ENCODE measurements around the gene CILP2. TPM values are rescaled to one million over a fixed set of nuclear protein-coding genes. Genes with fewer than 3 reads are reported as not detected.

Gene CILP2
- total RNA-seq, 1 experiment from 2014 or later = 2.0 TPM

DNA sequence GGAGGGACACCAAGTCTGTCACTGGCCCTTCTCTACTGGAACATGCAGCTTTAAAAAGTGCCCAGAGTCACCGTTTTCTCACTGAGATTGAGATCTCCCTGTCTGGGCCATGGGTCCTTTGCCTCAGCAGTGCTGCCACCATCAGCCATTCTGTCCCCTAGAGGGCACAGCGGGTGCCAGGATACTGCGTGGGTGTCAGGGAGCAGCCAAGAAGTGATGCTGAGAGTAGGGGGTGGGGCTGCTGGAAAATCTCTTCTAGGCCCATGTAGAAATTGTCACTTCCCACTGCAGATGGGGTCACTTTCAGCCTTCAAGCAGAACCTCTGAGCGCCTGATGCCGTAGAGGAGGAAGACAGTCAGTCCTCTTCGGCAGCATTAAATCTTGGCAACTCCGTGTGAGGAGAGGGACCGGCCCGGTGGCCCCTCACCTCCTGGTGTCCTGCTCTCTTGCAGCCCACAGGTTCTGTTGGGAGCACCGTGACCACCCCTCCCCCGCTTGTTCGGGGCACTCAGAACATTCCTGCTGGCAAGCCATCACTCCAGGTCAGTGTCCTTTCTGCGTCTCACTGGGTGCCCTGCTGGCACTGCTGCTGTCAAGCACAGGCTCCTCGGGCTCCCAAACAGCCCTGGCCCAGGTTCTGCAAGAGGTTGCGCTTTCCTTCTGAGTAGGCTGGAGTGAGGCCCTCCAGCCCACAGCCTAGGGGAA lies 44.1 kb upstream of the CILP2 start:
- no TSS peak for BruUV-seq (replicated peaks)
- DNase-seq = no peak
- H3K36me3 ChIP-seq (ENCODE audit: low read depth, low read length) = peaks cover 35% of the 10 kb centered on the region
- peaks cover 17% of the 10 kb centered on the region for H3K79me2 ChIP-seq (ENCODE audit: low read length)
- no peak overlapping the region for H2AFZ ChIP-seq (ENCODE audit: low read length)
- H3K4me1 ChIP-seq (ENCODE audit: insufficient read depth, low read length) = peaks cover 13% of the 10 kb centered on the region
- no peak overlapping the region for H3K4me3 ChIP-seq (ENCODE audit: low read length)
- H3K9ac ChIP-seq (ENCODE audit: low read length) = no peak overlapping the region
- no peaks in the 10 kb centered on the region for H3K9me2 ChIP-seq (replicated peaks; ENCODE audit: low read length)
- H4K20me1 ChIP-seq (ENCODE audit: low read length) = no peaks in the 10 kb centered on the region
- intact Hi-C loops (cut with micrococcal nuclease) = no loop called here
- ChIA-PET CTCF (no interaction called here), POLR2A (ENCODE audit: unreplicated experiment) (no interaction called here)
- H3K27me3 ChIP-seq (ENCODE audit: low read length) = no peaks in the 10 kb centered on the region
- H3K27ac ChIP-seq (ENCODE audit: low read length) = no peak overlapping the region
- no peak for TF ChIP-seq EZH2phosphoT487 (IDR thresholded peaks at IDR 0.05; ENCODE audit: borderline replicate concordance, low read length)
- TF ChIP-seq, protein P1, sequence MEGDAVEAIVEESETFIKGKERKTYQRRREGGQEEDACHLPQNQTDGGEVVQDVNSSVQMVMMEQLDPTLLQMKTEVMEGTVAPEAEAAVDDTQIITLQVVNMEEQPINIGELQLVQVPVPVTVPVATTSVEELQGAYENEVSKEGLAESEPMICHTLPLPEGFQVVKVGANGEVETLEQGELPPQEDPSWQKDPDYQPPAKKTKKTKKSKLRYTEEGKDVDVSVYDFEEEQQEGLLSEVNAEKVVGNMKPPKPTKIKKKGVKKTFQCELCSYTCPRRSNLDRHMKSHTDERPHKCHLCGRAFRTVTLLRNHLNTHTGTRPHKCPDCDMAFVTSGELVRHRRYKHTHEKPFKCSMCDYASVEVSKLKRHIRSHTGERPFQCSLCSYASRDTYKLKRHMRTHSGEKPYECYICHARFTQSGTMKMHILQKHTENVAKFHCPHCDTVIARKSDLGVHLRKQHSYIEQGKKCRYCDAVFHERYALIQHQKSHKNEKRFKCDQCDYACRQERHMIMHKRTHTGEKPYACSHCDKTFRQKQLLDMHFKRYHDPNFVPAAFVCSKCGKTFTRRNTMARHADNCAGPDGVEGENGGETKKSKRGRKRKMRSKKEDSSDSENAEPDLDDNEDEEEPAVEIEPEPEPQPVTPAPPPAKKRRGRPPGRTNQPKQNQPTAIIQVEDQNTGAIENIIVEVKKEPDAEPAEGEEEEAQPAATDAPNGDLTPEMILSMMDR (conservative IDR thresholded peaks at IDR 0.05; ENCODE audit: low read depth, low read length) = no peak; the same call in 1 of the 2 replicates
- no peak for TF ChIP-seq EZH2 (IDR thresholded peaks at IDR 0.05; ENCODE audit: low read length, unreplicated experiment)
- H3K9me3 ChIP-seq (ENCODE audit: low read length) = no peaks in the 10 kb centered on the region
- H3F3A ChIP-seq (ENCODE audit: low read length, unreplicated experiment) = no peaks in the 10 kb centered on the region
- H3K4me2 ChIP-seq (ENCODE audit: low read length) = no peak overlapping the region
- ATAC-seq = no peak

DNA sequence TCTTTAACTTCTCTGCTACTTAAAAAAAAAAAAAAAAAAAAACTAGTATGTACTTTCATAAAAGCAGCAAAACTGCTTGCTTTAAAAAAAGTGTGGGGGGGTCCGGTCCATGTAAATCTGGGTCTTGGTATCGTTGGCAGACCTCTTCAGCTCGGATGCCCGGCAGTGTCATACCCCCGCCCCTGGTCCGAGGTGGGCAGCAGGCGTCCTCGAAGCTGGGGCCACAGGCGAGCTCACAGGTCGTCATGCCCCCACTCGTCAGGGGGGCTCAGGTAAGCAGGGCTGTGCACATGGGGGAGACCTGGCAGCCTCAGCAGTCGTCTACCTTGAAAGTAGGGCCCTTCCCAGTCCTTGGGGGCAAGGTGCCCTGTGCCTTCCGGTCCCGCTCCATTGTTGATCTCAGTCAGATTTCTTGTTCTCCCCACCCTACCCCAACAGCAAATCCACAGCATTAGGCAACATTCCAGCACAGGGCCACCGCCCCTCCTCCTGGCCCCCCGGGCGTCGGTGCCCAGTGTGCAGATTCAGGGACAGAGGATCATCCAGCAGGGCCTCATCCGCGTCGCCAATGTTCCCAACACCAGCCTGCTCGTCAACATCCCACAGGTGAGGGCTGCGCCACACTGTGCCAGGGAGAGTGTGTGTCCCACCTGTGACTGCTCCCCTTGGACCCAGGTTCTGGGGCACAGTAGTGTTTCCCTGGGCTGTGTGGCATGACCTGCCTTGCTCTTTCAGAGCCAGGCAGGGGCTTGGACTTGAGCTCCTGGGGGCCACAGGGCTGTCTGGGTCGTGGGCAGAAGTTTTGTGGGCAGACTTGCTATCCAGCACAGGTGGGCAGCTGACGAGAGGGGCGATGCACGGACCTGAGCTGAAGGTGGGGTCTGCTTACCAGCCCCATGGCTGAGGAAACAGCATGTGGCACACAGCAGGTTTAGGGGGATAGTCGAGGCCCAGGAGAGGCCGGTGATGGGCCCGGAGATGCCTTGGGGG lies 42.2 kb upstream of the CILP2 start:
- POLR2A ChIA-PET (ENCODE audit: unreplicated experiment) = no interaction called here
- TF ChIP-seq, protein P1 (conservative IDR thresholded peaks at IDR 0.05; ENCODE audit: low read depth, low read length) = no peak
- TF ChIP-seq EZH2phosphoT487 (IDR thresholded peaks at IDR 0.05; ENCODE audit: borderline replicate concordance, low read length) (no peak), EZH2 (IDR thresholded peaks at IDR 0.05; ENCODE audit: low read length, unreplicated experiment) (no peak)
- no peaks in the 10 kb centered on the region for H3K9me2 ChIP-seq (replicated peaks; ENCODE audit: low read length)
- H3K4me1 ChIP-seq (ENCODE audit: insufficient read depth, low read length) = no peaks in the 10 kb centered on the region
- no peak overlapping the region for H3K4me2 ChIP-seq (ENCODE audit: low read length)
- H3K79me2 ChIP-seq (ENCODE audit: low read length) = peaks cover 13% of the 10 kb centered on the region
- H3K36me3 ChIP-seq (ENCODE audit: low read depth, low read length) = peaks cover 42% of the 10 kb centered on the region
- intact Hi-C loops (cut with micrococcal nuclease) = no loop called here
- H3K9ac ChIP-seq (ENCODE audit: low read length) = no peak overlapping the region
- no peaks in the 10 kb centered on the region for H4K20me1 ChIP-seq (ENCODE audit: low read length)
- no TSS peak for BruUV-seq (replicated peaks)
- H3K27me3 ChIP-seq (ENCODE audit: low read length) = no peaks in the 10 kb centered on the region
- ATAC-seq (no peak), DNase-seq (no peak)
- no peaks in the 10 kb centered on the region for H3K9me3 ChIP-seq (ENCODE audit: low read length)
- CTCF ChIA-PET = no interaction called here
- H3K27ac ChIP-seq (ENCODE audit: low read length) = no peak overlapping the region
- no peaks in the 10 kb centered on the region for H3F3A ChIP-seq (ENCODE audit: low read length, unreplicated experiment)
- H3K4me3 ChIP-seq (ENCODE audit: low read length) = no peak overlapping the region
- no peak overlapping the region for H2AFZ ChIP-seq (ENCODE audit: low read length)

Measured in PC-3 (cell line).